GM13977 (cell line): ENCODE measurements around the gene SLC9A5.

ENCODE experiments used
- DNase-seq: peaks from one replicate; pipeline ENCODE4 v3.0.0; 2012; ENCODE audit warnings: low spot score
- in situ Hi-C: fragments of 300-500 bp; cut with MboI; formaldehyde crosslinking; loops from one replicate; pipeline ENCODE4 v1.12.0; 2022; ENCODE audit warnings: low sequenced_read_pairs, low pct_unique_long_range_greater_than_20kb, mixed read lengths, inconsistent platforms; ENCODE audit not compliant: unreplicated experiment
- TF ChIP-seq, protein P1 (sequence below): IDR thresholded peaks from 2 replicates; pipeline ENCODE4 v1.5.1; 2012; ENCODE audit warnings: mild to moderate bottlenecking, control low read depth; ENCODE audit not compliant: insufficient read depth; ENCODE audit errors: extremely low read depth, missing control alignments

Gene SLC9A5

DNA sequence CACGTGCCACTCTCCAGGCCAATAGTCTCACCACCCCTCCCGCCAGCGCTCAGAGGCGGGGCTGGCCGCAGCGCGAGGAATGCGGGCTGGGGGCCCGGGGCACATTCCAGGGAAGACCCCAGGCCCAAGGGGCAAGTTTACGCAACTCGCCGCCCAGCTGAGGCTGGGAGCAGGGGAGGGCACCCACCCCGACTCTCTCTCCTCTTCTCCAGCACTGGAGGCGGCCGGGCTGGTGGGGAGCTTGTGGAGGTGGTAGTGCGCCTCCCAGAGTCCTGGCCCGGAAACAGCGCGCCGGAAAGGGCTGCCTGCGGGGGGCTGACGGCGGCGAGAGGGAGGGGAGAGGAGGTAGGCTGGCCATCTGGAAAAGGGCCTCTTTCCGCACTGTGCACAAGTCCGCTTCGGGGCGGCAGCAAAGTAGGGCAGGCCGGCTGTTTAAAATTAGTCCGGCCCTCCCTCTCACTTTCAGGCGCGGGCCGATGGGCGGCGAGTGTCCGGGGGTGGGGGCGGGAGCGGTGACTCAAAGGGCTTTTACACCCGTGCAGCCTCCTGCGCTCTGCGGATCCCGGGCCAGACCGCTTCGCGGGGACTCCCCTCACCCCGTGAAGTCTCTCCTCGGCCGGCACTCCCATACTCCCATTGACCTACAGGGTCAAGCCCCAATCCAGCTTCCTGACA, 2.6 kb upstream of the SLC9A5 start:
- in situ Hi-C loops: no loop called here
- TF ChIP-seq, protein P1, sequence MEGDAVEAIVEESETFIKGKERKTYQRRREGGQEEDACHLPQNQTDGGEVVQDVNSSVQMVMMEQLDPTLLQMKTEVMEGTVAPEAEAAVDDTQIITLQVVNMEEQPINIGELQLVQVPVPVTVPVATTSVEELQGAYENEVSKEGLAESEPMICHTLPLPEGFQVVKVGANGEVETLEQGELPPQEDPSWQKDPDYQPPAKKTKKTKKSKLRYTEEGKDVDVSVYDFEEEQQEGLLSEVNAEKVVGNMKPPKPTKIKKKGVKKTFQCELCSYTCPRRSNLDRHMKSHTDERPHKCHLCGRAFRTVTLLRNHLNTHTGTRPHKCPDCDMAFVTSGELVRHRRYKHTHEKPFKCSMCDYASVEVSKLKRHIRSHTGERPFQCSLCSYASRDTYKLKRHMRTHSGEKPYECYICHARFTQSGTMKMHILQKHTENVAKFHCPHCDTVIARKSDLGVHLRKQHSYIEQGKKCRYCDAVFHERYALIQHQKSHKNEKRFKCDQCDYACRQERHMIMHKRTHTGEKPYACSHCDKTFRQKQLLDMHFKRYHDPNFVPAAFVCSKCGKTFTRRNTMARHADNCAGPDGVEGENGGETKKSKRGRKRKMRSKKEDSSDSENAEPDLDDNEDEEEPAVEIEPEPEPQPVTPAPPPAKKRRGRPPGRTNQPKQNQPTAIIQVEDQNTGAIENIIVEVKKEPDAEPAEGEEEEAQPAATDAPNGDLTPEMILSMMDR: peak; percentile 57
- peak; percentile 82 for DNase-seq

DNA sequence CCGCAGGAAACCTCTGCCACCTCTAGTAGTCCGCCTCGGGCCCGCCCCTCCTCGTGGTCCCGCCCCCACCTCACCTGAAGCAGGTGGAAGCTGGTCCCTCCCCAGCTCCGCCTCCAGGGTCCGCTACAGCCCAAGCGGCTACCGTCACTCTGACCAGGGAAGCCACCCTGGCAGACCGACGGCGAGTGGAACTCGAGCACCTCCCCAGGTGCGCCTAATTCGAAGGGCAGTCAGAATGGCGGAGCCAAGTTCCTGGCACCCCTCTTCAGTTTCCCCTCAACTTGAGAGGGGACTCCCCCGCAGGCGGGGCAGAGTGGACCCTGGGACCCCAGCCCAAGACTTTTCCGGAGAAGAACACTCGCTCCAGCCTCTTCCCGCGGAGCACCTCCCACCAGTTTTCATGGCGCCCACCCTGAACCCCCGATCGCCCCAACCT, 2.0 kb upstream of the SLC9A5 start:
- DNase-seq: peak; percentile 62
- TF ChIP-seq, protein P1: peak; percentile 18
- in situ Hi-C loops: no loop called here

DNA sequence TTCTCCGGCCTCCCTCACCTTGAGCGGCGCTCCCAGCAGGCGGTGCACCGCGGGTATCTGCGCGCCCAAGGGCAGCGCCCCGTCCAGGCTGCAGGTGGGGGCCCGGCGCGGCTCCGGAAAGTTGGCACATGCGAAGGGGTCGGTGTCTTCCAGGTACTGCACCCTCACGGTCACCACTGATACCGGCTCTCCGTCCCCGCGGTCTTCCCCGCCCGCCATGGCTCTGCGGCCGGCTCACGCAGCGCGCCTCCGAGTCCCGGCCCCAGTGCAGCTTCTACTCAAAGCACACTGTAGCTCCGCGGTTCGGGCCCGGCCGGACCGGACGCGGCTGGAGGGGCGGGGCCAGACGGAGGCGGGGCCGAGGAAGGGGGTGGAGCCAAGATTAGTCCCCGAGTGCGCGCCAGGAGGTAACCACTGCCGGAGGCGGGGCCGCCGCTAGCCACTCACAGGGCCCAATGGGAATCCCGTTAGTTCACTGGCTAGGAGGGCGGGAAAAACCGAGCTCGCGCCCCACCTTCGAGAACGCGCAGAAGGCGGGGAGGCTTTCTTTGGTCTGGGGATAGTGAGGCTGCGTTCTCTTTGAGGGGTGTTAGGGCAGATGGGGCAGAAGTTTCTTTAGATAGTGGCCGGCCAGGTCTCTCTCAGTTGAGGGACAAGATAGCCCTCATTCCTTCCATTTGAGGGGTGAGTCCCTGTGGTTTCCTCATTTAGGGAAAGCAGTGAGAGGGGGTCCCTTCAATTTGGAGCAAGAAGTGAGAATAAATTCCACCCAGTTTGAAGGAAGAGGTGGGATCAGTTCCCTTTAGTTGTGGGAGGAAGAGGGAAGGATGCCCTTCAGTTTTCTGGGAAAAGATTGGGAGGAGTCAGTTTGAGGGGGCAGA, 1.3 kb upstream of the SLC9A5 start, which contains the start of gene FHOD1:
Gene FHOD1 (minus strand): TSS at position 290 of the 881 bp plus-strand sequence. CDS start 71 bp downstream, at position 219.
- peak; percentile 98 for DNase-seq
- in situ Hi-C loops: no loop called here

DNA sequence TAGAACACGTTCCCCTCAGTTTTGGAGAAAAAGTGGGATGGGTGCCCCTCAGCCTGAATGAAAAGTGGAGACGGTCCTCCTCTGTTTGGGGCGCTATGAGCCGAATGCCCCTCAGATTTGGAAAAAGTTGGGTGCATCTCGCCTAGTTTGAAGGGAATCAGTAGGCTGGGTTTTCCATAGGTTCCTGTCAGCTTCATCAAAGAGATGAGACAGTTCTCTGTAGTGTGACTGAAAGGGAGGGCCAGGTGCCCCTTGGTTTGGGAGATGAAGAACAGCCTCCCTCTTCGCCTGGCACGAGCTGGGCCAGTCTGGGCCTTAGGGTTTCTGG, 742 bp upstream of the SLC9A5 start:
- in situ Hi-C loops: no loop called here
- TF ChIP-seq, protein P1: no peak
- DNase-seq: no peak

More for the DNA sequence above, 1.3 kb upstream of the SLC9A5 start, which contains the start of gene FHOD1:
- TF ChIP-seq, protein P1: no peak

DNA sequence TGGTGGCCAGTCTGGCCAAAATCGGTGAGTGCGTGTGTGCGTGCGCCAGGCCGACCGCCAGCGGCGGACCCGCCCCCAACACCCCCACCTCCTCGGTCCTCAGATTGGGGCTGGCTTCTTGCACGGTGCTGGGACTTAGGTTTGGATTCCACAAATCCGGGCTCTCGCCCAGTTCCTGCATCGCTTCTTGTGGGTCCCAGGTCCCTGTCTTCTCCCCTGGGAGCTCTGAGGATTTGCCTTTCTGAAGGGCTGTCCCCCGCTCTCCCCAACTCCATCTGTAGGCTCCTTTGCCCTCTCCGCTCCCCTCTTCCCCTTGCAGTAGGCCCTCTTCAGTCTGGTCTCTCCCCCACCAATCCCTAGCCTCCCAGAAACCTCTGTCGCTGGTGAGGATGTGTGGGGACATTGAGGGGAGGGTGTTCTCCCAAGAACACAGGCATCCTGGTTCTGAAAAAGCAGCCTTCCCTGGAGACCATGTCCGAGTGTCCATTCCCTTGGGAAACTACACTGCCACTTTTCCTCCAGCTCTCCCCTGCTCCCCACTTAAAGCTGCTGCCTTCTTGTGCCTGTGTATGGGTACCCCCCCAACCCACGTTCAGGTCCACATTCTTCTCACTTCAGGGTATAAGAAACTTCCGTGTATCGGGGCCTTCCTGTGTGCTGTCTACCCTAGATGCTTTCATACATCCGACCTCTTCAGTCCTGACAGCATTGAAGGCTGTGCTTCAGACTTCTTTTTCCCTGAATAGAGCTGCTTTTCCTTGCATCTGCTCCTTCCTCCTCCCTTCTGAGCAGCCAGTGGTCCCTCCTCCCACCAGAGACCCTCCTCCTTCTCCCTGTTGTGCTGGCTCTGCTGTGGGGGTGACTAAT, 632 bp downstream of the SLC9A5 start:
- no peak for DNase-seq
- TF ChIP-seq, protein P1: no peak
- in situ Hi-C loops: no loop called here

DNA sequence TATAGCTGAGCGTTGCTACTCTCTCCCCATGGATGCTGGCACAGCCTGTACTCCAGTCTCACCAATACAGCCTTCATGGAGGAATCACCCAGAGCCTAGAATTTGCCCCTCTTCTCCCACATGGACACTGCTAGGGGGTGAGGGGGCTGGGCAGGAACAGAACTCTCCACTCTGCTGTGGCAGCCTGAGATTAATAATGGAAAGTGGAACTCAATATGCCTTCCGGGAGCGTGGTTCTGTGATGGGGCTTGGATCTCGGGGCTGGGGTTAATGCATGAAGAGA, 1.2 kb downstream of the SLC9A5 start:
- in situ Hi-C loops: no loop called here
- DNase-seq: no peak
- TF ChIP-seq, protein P1: no peak
